Activated CD4-positive, alpha-beta T cell treated with anti-CD3 and anti-CD28 coated beads, Interleukin-2, amount 50 U/mL, for 48 hours (primary cell): ENCODE data around the gene CCL2.
"Not testable (repeated sequence)": the region's sequence is repeated elsewhere in the genome, so short reads cannot be mapped to it uniquely, and the experiment has no call there.

Experiments used
- DNase-seq, 2 experiments: peaks; one replicate each; pipeline ENCODE4 v3.0.0-alpha.2; 2020

Gene CCL2

GRCh38 chr17:34254651-34255380, at the start of gene CCL2:
CCL2 (plus strand) TSS chr17:34255285; CDS start chr17:34255350, 65 bp downstream.
- DNase-seq, result no peak

DNA sequence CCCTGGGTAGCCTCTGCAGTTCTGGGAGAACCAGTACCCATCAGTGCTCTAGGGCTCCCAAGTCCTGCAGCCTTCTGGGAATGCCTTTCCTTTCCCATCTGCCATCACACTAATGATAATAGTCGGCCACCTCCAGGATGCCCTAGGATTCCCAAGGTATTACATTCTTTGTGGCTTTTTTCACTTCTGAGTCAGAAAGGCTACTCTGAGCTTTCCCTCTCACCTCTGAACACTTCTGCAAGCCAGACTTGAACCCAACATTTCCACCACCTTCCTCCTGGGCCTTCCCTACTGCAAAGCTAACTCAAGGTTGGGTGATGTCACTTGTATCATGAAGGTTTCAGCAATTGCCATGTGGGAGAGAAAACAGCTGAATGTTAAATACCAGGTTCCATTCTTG, 49.7 kb upstream of the CCL2 start:
- DNase-seq, result no peak

- no peak for DNase-seq
These were observed 48.5 kb upstream of the CCL2 start for GRCh38 chr17:34206569-34206968.

GRCh38 chr17:34207572-34207971, 47.5 kb upstream of the CCL2 start:
- DNase-seq, result no peak

DNA sequence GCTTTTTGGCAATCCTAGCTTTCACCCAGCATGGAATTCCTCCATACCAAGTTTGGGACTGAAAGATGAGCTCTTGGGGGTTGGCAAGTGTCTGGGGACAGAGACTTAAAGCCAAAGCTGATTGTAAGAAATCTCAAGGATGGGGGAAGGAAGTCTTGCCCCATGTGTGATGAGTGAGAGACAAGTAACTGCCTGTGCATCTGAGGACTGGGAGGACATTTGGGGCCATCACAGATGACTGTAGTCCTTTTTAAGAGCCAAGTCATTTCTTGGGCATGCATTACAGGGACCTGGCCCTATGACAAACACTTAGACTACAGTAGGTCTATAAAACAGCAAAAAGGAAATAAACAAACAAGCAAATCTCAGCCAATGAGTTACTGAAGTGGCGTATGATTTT, 36.3 kb upstream of the CCL2 start:
- DNase-seq, result no peak

- DNase-seq, result no peak
These were observed 35.7 kb upstream of the CCL2 start for GRCh38 chr17:34219405-34219804.

GRCh38 chr17:34220045-34220751, 34.9 kb upstream of the CCL2 start:
- DNase-seq, result no peak

DNA sequence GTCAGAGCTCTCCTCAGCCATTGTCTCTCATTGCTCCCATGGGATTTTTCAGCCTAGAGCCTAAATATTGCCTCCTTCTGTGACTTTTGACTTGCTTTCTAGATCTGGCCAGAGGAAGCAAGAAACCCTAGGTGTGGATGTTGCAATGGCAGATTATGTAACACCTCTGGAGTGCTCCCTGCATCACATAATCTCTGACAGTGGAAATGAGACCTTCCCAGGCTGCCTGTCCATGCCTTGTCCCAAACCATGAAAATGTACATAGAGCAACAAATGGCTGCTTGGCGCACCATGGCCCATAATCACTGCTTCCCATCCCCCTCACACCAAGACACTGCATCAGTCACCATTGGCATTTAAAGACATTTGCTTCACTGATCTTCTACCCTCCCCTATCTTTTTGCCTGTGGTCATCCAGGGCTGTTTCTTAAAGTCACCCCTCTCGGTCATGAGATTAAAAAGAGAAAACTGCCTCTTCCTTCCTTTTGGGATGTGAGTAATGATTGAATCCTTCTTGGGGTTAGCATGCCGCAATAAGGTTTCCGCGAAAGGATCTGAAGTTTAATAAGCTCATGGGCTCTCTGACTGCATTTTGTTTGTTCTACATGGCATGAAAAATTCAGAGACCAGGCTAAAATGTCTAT, 34.2 kb upstream of the CCL2 start:
- no peak for DNase-seq

DNA sequence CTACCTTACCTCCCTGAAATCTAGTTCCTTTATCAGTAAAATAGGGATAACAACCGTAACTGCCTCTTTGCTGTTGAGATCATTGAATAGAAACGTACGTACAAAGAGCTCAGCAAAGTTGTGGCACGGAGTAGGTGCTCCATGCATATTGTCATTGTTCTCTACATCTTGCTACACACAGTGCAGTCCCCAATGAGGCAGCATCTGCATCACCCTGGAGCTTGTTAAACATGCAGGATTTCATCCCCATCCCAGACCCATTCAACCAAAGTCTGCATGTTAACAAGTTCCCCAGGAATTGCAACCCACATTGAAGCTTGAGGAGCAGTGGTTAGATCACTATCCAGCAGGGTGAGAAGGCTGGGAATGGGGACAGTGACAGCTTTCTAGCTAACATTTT, 33.7 kb upstream of the CCL2 start:
- no peak for DNase-seq

GRCh38 chr17:34222722-34223497, 32.2 kb upstream of the CCL2 start:
- no peak for DNase-seq

GRCh38 chr17:34225046-34225445, 30.0 kb upstream of the CCL2 start:
- DNase-seq, result no peak

GRCh38 chr17:34226011-34226743, 28.9 kb upstream of the CCL2 start:
- DNase-seq, result no peak

- no peak for DNase-seq
These were observed 28.4 kb upstream of the CCL2 start for GRCh38 chr17:34226744-34227034.

DNA sequence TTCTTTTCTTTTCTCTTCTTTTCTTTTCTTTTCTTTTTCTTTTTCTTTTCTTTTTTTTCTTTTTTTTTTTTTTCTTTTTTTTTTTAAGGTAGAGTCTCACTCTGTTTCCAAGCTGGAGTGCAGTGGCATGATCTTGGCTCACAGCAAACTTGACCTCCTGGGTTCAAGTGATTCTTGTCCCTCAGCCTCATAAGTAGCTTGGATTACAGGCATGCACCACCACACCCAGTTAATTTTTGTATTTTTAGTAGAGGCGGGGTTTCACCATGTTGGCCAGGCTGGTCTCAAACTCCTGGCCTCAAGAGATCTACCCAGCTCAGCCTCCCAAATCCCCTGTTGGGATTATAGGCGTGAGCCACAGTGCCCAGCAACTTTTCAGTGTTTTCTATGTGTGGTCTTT, 27.8 kb upstream of the CCL2 start:
- DNase-seq, result not testable (repeated sequence)

DNA sequence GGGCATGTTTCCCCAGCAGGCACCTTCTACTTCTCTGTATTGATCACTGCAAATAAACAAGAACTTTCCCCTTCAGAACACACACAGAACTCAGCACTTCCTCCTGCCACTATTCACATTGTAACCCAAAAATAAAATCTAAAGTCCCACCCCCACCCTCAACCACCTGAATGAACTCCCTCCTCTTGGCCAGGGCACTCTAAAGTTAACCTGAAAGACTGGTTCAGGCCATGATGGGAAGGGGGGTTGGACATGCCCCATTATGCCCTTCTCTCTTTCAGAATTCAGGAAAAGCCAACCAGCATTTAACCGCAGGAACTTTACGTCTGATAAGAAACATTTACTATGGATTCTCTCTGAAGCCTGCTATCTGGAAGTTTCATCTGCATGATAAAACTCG, 27.4 kb upstream of the CCL2 start:
- DNase-seq, result no peak

GRCh38 chr17:34228781-34229180, 26.3 kb upstream of the CCL2 start:
- no peak for DNase-seq

- no peak for DNase-seq
These were observed 24.7 kb upstream of the CCL2 start for GRCh38 chr17:34230342-34230741.

DNA sequence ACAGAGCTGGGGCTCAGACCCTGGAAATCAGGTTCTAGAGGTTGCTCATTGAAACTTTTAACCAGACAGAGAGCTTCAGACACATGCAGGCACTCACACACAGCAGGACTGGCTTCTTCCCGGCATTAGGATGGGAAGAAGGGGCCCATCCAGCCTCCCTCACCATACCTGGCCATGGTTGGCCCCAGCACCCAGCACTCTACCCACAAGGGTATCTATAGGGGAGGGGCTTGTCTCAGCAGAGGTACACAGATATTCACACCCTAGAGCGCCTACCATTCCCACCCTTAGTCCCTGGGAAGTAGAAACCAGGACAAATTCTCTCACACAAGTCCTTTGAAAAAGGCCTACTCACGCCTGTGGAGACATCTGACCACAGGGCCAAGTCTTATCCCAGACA, 20.5 kb upstream of the CCL2 start:
- DNase-seq, result no peak

DNA sequence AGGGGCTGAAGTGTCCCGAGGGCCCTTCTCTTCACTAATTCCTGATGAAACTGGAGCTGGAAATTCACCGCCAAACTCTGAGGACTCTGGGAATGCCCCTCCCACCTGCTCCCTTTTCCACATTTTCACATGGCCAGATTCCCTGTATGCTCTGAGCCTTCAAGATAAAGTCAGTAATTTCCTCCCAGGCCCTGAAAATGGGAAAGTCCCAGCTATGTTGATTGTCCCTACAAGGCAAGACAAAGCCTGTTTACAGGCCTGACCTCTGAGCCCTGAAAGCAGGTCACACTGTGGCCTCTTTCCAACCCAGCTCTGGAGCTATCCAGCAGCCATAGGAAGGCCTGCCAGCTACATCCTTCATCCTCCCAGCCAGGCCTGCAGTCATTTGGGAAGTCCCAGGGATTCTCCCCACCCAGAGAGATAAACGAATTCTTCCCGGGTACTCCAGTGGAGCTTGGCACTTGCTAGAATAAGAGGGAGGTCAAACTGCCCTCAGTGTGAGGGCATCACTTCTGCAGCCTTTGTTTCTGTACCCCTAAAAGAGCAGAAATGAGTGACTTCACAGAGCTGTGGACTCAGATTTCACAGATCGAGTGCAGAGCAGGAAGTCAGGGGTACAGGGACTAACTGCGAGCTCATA, 19.6 kb upstream of the CCL2 start:
- DNase-seq, result no peak

DNA sequence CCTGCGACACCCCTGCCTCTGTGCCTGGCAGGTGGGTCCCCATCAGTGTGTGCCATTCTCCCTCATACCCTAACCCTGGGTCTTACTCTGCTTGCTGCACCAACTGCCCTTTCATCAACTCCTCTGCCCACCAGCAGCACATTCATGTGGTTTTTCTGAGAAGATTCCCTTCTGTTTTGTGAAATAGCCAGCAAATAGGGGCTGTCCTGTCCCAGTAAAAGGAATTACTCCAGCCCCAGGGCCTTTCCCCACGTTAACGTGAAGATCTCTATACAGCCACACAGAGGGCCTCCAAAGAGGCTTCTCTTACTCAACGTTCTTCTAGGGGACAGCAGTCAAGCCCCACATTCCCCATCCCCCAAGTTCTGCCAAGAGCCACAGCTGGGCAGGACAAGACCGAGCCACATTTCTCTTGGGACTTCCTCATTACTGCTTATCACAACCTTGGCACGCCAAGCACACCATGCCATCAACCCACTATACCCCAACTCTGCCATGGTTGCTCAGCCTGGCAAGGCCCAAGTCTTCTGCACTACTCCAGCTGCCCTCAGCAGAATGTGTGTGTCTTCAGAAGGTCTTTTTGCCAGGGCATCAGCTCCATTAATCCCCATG, 18.7 kb upstream of the CCL2 start:
- no peak for DNase-seq

- DNase-seq, result no peak
These were observed 17.6 kb upstream of the CCL2 start for GRCh38 chr17:34237458-34237857.

DNA sequence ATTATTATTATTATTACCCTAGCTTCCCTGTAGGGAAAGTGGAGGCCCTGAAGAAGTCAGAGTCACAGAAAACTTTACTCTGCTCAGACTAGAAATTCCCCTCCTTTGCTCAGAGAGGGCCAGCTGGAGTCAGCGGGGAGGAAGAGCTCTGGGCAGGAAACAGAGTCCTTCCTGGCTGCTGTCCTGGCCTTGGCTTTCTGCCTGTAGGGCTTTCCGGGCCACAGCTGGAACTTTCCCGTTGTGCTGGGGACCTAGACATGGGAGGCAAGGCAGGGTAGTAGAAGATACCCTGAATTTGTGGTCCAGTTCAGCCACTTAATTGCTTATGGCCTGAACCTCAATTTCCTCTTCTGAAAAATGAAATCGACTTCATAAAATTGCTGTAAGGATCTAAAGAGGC, 14.0 kb upstream of the CCL2 start:
- no peak for DNase-seq
